HG03469 (cell line): ENCODE measurements around the gene ARHGAP29.

Source experiments
- ATAC-seq: cut with Tn5 transposase; IDR thresholded peaks from one replicate; pipeline ENCODE4 v1.9.1; 2021; ENCODE audit warnings: mild to moderate bottlenecking, moderate library complexity, moderate number of reproducible peaks; ENCODE audit not compliant: unreplicated experiment

The ARHGAP29 gene

GRCh38 chr1:94237291-94238226 lies at the start of gene ARHGAP29:
Gene ARHGAP29, minus strand, starts transcription at chr1:94237584. Its CDS starts 5,973 bp downstream, at chr1:94231611.
- peak; percentile 57 for ATAC-seq

- ATAC-seq, result no peak
These were observed 49.6 kb upstream of the ARHGAP29 start for GRCh38 chr1:94286864-94287437.

- no peak for ATAC-seq
These were observed 47.8 kb upstream of the ARHGAP29 start for GRCh38 chr1:94285031-94285654.

GRCh38 chr1:94284476-94284875 lies 47.1 kb upstream of the ARHGAP29 start:
- peak; percentile 87 for ATAC-seq

- ATAC-seq, result no peak
These were observed 46.1 kb upstream of the ARHGAP29 start for GRCh38 chr1:94283462-94283861.

GRCh38 chr1:94282143-94282711 lies 44.8 kb upstream of the ARHGAP29 start:
- ATAC-seq, result no peak

- ATAC-seq, result no peak
These were observed 44.2 kb upstream of the ARHGAP29 start for GRCh38 chr1:94281361-94282142.

- ATAC-seq, result no peak
These were observed 43.2 kb upstream of the ARHGAP29 start for GRCh38 chr1:94280541-94280940.

GRCh38 chr1:94279462-94279861 lies 42.1 kb upstream of the ARHGAP29 start:
- no peak for ATAC-seq

GRCh38 chr1:94279038-94279437 lies 41.7 kb upstream of the ARHGAP29 start:
- no peak for ATAC-seq

GRCh38 chr1:94276988-94277434 lies 39.6 kb upstream of the ARHGAP29 start:
- ATAC-seq, result no peak

GRCh38 chr1:94275083-94275482 lies 37.7 kb upstream of the ARHGAP29 start:
- no peak for ATAC-seq

- no peak for ATAC-seq
These were observed 37.2 kb upstream of the ARHGAP29 start for GRCh38 chr1:94274561-94274960.

- ATAC-seq, result no peak
These were observed 35.7 kb upstream of the ARHGAP29 start for GRCh38 chr1:94273111-94273510.

- ATAC-seq, result no peak
These were observed 35.0 kb upstream of the ARHGAP29 start for GRCh38 chr1:94272388-94272787.

GRCh38 chr1:94271373-94271772 lies 34.0 kb upstream of the ARHGAP29 start:
- ATAC-seq, result no peak

- no peak for ATAC-seq
These were observed 33.4 kb upstream of the ARHGAP29 start for GRCh38 chr1:94270801-94271203.

GRCh38 chr1:94269921-94270320 lies 32.5 kb upstream of the ARHGAP29 start:
- ATAC-seq, result no peak

- no peak for ATAC-seq
These were observed 28.5 kb upstream of the ARHGAP29 start for GRCh38 chr1:94265906-94266305.

GRCh38 chr1:94265011-94265422 lies 27.6 kb upstream of the ARHGAP29 start:
- no peak for ATAC-seq
